Astrocyte of the hippocampus (primary cell): ENCODE data around the gene NLRP11.

Experiments used
- DNase-seq: peaks from one replicate; pipeline ENCODE4 v3.0.0; 2011; ENCODE audit warnings: low read depth, low spot score

The NLRP11 gene

GRCh38 chr19:55831846-55832245, at the start of gene NLRP11:
NLRP11 (minus strand) TSS chr19:55831999; CDS start chr19:55818174, 13,825 bp downstream.
- no peak for DNase-seq

- no peak for DNase-seq
These were observed 45.4 kb upstream of the NLRP11 start for GRCh38 chr19:55877211-55877610.

DNA sequence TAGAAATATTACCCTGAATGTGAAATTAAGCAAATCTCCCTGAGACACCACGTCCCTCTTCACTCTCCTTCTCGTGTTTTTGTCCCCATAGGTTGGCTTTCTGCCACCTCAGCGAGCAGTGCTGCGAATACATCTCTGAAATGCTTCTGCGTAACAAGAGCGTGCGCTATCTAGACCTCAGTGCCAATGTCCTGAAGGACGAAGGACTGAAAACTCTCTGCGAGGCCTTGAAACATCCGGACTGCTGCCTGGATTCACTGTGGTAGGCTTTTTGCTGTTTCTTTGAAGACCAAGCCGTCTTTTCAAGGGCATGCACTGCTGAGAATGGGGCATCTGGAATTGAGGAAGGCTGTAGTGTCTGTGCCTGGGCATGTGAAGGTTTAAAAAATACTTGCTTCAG, 38.9 kb upstream of the NLRP11 start:
- DNase-seq, result no peak

DNA sequence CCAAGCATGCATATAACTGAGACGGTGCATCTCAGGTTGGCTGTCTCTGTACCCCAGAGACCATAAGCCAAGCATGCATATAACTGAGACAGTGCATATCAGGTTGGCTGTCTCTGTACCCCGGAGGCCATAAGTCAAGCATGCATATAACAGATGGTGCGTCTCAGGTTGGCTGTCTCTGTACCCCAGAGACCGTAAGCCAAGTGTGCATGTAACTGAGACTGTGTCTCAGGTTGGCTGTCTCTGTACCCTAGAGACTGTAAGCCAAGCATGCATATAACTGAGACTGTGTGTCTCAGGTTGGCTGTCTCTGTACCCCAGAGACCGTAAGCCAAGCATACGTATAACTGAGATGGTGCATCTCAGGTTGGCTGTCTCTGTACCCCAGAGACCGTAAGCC, 35.3 kb upstream of the NLRP11 start:
- no peak for DNase-seq

- DNase-seq, result no peak
These were observed 34.7 kb upstream of the NLRP11 start for GRCh38 chr19:55866521-55866920.

- DNase-seq, result no peak
These were observed 27.2 kb upstream of the NLRP11 start for GRCh38 chr19:55858969-55859368.

DNA sequence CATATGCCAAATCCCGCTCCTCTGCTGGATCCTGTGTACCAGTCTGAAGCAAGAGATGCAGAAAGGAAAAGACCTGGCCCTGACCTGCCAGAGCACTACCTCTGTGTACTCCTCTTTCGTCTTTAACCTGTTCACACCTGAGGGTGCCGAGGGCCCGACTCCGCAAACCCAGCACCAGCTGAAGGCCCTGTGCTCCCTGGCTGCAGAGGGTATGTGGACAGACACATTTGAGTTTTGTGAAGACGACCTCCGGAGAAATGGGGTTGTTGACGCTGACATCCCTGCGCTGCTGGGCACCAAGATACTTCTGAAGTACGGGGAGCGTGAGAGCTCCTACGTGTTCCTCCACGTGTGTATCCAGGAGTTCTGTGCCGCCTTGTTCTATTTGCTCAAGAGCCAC, 26.6 kb upstream of the NLRP11 start:
- DNase-seq, result no peak

DNA sequence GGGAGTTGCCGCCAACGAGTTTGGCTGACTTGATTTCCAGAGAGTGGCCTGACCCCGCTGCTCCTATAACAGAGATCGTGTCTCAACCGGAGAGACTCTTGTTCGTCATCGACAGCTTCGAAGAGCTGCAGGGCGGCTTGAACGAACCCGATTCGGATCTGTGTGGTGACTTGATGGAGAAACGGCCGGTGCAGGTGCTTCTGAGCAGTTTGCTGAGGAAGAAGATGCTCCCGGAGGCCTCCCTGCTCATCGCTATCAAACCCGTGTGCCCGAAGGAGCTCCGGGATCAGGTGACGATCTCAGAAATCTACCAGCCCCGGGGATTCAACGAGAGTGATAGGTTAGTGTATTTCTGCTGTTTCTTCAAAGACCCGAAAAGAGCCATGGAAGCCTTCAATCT, 26.2 kb upstream of the NLRP11 start:
- DNase-seq, result no peak

DNA sequence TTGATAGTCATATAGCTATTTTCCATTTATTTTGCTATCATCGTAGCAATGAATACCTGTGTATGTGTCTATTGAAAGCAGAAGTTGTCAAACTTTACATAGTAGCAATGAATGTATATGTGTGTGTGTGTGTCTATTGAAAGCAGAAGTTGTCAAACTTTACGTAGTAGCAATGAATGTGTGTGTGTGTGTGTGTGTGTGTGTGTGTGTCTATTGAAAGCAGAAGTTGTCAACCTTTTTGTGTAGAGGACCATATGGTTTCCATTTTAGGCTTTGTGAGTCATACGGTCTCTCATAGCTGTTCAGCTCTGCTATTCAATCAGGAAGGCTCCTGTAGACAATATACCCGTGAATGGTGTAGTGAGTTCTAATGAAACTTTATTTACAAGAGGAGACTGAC, 25.4 kb upstream of the NLRP11 start:
- no peak for DNase-seq

DNA sequence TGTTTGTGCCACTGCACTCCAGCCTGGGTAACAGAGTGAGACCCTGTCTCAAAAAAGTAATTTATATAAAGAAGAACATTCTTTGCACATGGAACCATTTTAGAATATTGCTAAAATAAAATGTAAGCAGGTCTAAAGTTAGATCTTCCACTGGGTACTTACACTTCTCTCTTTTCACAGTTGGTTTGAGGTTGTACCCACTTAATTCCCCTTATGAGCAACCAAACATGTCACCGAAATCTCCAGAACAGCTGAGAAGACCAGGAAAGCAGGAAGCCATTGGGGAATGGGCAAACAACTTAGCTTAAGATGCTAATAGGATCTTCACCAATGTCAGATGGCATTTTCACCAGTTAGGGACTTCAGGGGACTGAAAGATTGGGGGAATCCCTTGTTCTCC, 23.4 kb upstream of the NLRP11 start:
- DNase-seq, result no peak

GRCh38 chr19:55838906-55839305, 7.1 kb upstream of the NLRP11 start:
- no peak for DNase-seq

DNA sequence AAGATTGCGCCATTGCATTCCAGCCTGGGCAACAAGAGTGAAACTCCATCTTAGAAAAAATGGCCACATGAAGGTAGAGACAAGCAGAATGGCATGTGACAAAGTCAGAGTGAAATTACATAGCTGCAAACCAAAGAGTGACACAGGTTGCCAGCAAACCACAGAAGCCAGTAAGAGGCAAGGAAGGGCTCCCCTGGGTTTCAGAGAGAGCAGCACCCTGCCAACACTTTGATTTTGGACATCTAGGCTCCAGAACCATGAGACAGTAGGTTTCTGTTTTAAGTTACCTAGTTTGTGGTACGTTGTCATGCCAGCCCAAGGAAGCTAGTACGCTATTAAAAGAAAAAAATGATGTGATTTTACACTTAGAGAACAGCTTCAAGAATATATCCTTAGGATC, 6.5 kb upstream of the NLRP11 start:
- no peak for DNase-seq

DNA sequence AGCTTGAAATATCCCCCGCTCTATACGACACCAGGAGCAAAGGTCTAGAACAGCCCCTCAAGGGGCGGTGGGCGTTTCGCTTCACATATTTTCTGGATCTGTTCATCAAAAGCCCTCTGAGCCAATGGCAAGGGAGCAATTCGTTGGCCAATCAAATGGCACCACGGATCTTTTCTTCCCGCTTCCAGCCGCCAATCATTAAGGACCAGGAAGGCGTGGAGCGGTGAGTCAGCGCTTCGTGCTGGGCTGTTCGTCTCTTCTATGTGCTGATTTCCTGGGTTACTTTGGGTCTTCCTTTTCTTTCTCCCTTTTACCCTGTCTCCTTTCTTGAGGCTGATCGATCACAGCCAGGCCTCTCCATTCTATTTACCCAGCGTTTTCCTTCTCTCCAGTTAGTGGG, 4.5 kb upstream of the NLRP11 start, which contains the start of gene NLRP4:
Gene NLRP4 (plus strand): TSS at position 201 of the 400 bp plus-strand sequence. CDS start 15,541 bp downstream, outside the sequence.
- DNase-seq, result no peak

DNA sequence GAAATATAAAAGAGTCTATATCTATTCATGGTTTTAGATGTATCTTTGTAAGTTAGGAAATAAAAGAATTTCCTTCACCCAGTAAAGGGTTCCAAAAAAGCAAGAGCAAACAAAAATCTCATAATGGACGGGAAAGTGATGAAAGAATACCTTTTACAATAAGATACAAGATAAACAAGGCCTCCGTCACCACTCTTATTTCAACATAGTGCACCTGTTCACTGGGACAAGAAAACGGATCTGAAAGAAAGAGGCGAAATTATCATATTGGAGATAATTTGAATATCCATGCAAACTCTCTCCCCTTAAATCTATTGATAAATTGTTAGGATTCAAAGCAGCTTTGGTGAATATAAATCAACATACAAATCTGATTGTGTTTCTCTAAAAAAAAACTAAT, 877 bp upstream of the NLRP11 start:
- no peak for DNase-seq

- DNase-seq, result no peak
These were observed 1.1 kb downstream of the NLRP11 start for GRCh38 chr19:55830656-55831055.

GRCh38 chr19:55820037-55820436, 11.8 kb downstream of the NLRP11 start:
- DNase-seq, result no peak

DNA sequence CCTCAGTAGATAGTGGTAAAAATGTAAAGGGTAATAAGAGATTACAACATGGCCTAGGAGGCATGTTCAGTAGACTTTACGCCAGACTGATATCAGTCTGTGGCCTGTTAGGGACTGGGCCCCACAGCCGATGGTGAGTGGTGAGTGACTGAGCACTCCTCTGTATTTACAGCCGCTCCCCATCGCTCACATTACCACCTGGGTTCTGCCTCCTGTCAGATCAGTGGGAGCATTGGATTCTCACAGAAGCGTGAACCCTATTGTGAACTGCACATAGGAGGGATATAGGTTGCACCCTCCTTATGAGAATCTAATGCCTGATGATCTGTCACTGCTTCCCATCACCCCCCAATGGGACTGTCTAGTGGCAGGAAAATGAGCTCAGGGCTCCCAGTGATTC, 17.9 kb downstream of the NLRP11 start:
- DNase-seq, result no peak

DNA sequence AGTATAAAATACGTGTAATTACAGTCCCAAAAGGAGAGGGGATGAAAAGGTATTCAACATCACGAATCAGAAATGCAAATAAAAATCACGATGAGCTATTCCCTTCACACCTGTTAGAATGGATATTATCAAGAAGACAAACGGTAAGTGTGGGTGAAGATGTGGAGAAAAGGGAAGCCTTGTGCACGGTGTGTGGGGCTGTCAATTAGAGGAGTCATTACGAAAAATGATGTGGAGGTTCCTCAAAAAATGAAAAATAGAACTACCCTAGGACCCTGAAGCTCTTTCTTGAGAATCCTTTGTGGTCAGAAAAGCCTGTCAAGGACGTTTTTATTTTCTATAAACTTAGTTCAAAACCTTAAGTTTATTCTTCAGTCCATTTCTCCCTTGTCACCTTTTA, 19.4 kb downstream of the NLRP11 start:
- DNase-seq, result no peak

DNA sequence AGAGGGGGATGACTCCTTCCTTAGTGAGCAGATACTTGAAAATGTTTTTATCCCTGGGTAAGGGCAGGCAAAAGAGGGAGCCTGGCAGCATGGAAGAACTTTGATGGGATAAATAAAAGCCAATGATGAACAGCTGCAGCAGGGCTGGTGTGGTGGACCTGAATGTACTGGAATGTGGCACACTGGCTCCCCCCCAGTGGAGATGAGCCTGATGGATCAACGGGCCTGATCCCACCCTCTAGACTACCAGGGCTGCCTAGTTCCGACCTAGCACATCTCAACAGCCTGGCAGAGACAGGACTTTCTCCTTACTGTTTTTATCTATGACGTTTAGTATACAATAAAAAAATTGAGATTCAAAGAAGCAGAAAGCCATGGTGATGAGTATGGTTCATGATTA, 20.5 kb downstream of the NLRP11 start:
- no peak for DNase-seq

- peak; percentile 8 for DNase-seq
These were observed 22.3 kb downstream of the NLRP11 start for GRCh38 chr19:55809381-55810058.

- no peak for DNase-seq
These were observed 29.5 kb downstream of the NLRP11 start for GRCh38 chr19:55802281-55802680.

DNA sequence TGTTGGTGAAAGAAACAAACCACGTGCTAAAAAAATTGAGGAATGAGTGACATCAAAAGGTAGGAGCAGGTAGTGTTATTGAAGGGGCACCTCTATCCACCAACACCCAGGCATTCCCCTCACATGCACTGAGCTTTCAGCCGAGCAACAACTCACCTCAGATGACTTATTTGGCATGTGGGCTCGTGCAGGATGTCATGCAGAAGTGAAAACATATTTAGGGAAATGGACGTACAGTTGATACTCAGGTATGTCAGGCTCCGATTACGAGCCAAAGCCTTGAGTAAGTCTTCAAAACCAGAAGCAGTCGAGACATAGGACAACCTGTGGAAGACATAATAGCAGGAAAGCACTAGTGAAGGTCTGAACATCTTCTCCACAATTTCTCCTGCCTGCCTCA, 30.4 kb downstream of the NLRP11 start:
- no peak for DNase-seq

GRCh38 chr19:55795021-55795420, 36.8 kb downstream of the NLRP11 start:
- DNase-seq, result no peak

DNA sequence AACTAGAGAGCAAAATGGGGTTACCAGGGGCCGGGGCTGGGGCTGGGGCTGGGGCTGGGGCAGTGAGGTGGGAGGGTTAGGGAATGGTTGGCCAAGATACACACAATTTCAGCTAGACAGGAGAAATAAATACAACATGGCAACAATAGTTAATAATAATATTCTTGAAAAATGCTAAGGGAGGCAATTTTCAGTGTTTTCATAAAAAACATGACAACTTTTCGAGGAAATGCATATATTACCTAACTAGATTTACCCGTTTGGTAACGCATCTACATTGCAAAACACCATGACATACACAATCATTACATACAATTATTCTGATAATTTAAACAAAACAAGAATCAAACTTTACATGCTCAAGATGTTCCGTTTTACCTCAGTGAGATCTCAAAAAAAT, 50.7 kb downstream of the NLRP11 start:
- no peak for DNase-seq
